Ovary (tissue), 9 donors: Measurements from ENCODE around the gene PHACTR3. TPM values are rescaled to one million over a fixed set of nuclear protein-coding genes. Genes with fewer than 3 reads are reported as not detected.

Experiments used
- DNase-seq, 5 donors: peaks; one replicate each; pipeline ENCODE4 v3.0.0-alpha.2; 2019 to 2020
- H3K27ac ChIP-seq, 2 donors: fragments of 200-600 bp; one replicate each; pipeline versions ENCODE4 v1.5.1 to v1.8.0; 2019 to 2022
- H3K27me3 ChIP-seq: fragments of 200-600 bp; one replicate; pipeline ENCODE4 v1.8.0; 2022
- H3K36me3 ChIP-seq: fragments of 200-600 bp; sonication (generic); one replicate; pipeline ENCODE4 v1.5.1; 2019
- H3K4me1 ChIP-seq: one replicate; pipeline ENCODE4 v1.8.1; 2013; ENCODE audit warnings: mild to moderate bottlenecking, moderate library complexity; ENCODE audit not compliant: insufficient read depth
- H3K4me3 ChIP-seq: fragments of 200-600 bp; sonication (generic); one replicate; pipeline ENCODE4 v1.5.1; 2017
- H3K9me3 ChIP-seq, 2 donors: fragments of 200-600 bp in 1 of 2; sonication (generic) in 1 of 2; one replicate each; pipeline versions ENCODE4 v1.5.1 to v1.8.1; 2013 to 2019; ENCODE audit warnings: mild to moderate bottlenecking in 1 of 2, moderate library complexity in 1 of 2
- CTCF ChIP-seq, 3 donors: fragments of 450-650 bp in 2 of 3; fragments of 200-600 bp in 1 of 3; IDR thresholded peaks; one replicate each; pipeline versions ENCODE4 v1.5.1 to v1.8.0; 2016 to 2022; ENCODE audit warnings: antibody characterized with exemption in 3 of 3, mild to moderate bottlenecking in 1 of 3
- EP300 ChIP-seq: sonication (generic); formaldehyde crosslinking; IDR thresholded peaks from one replicate; pipeline ENCODE4 v1.6.1; 2017; ENCODE audit warnings: antibody characterized with exemption
- POLR2A ChIP-seq: fragments of 450-650 bp; IDR thresholded peaks from one replicate; pipeline ENCODE4 v1.6.1; 2017; ENCODE audit warnings: antibody characterized with exemption, mild to moderate bottlenecking, moderate library complexity
- WGBS, 3 donors: extraction: QIAGEN DNeasy Blood & Tissue Kit in 1 of 3; methylation state at CpG; one replicate each; pipeline versions ENCODE4 v1.1.5 to v1.1.7; 2013 to 2017; 5-methylcytosine and 5-hydroxymethylcytosine counted together
- intact Hi-C, 4 donors: fragments of 100-400 bp; cut with DNase I; formaldehyde crosslinking; loops; one replicate each; pipeline versions ENCODE4 v1.11.0 to v1.15.1; 2022 to 2023
- polyA plus RNA-seq, 2 donors: library from polyadenylated mRNA; stranded (reverse); fragments of 200-250 nt in 1 of 2; fragments of 350-450 nt in 1 of 2; fragmentation: Illumina TruSeq in 1 of 2; extraction: RNeasy Lipid Tissue Mini Kit (QIAGEN cat#74804) in 1 of 2; gene quantifications; one replicate each; pipeline ENCODE4 v1.2.3, GENCODE V29; 2013 to 2014
- total RNA-seq, 7 donors: library from RNA; depleted of rRNA in 2 of 7; stranded (reverse); fragments of >200 nt in 2 of 7; fragmentation: NEBNext Ultra II Directional in 3 of 7; extraction: Animal tissue kit (Norgen Biotek cat#: 25700) in 3 of 7; gene quantifications; one replicate each; pipeline versions ENCODE4 v1.1.0 to v1.2.4, GENCODE V29; 2016 to 2023
- donor health status: DM: no; HTN: no; CAD: no; lungs with moderate emphysema.
- donor health status: DM: no; HTN: no; CAD: no.
- donor health status: Bipolar disorder and iron deficiency.
- donor health status: DM: yes; HTN: yes; CAD: no.
- donor health status: DM: no; HTN: no; CAD: no.
- donor health status: DM: yes; HTN: yes; CAD: no.

PHACTR3 gene
- total and polyA plus RNA-seq, 9 donors: 5.7 to 19.0 (median 9.1) TPM

GRCh38 chr20:59671661-59672471, 67.5 kb downstream of the PHACTR3 start:
- Histone ChIP-seq H3K27ac (no peak overlapping the region), H3K27me3 (no peaks in the 10 kb centered on the region), H3K36me3 (no peaks in the 10 kb centered on the region), H3K9me3 (no peaks in the 10 kb centered on the region), H3K4me1 (no peaks in the 10 kb centered on the region), H3K4me3 (no peak overlapping the region)
- intact Hi-C loops: no loop called here
- no peak for DNase-seq
- TF ChIP-seq CTCF (IDR thresholded peaks at IDR 0.05): no peak
- 90 to 93% (median 90%) methylated on average over 16 of the region's 16 CpGs for WGBS, 3 donors

GRCh38 chr20:59672576-59672975, 68.2 kb downstream of the PHACTR3 start:
- no peak for DNase-seq
- TF ChIP-seq POLR2A: no peak
- TF ChIP-seq CTCF (IDR thresholded peaks at IDR 0.05): no peak
- TF ChIP-seq EP300: no peak
- H3K27ac ChIP-seq: no peak overlapping the region
- intact Hi-C loops: no loop called here
- H3K36me3 ChIP-seq: no peaks in the 10 kb centered on the region
- H3K4me3 ChIP-seq: no peak overlapping the region
- no peaks in the 10 kb centered on the region for H3K4me1 ChIP-seq
- no peaks in the 10 kb centered on the region for H3K9me3 ChIP-seq
- H3K27me3 ChIP-seq: no peaks in the 10 kb centered on the region
- 85 to 92% (median 92%) methylated on average over 9 of the region's 9 CpGs for WGBS, 3 donors

GRCh38 chr20:59673288-59673997, 69.1 kb downstream of the PHACTR3 start:
- Histone ChIP-seq H3K4me1 (peaks cover 3% of the 10 kb centered on the region), H3K36me3 (no peaks in the 10 kb centered on the region), H3K4me3 (no peak overlapping the region), H3K27ac (no peak overlapping the region), H3K27me3 (no peaks in the 10 kb centered on the region), H3K9me3 (no peaks in the 10 kb centered on the region)
- TF ChIP-seq EP300 (no peak), CTCF (IDR thresholded peaks at IDR 0.05) (no peak), POLR2A (no peak)
- intact Hi-C loops: no loop called here
- DNase-seq: no peak
- whole genome bisulfite sequencing, 3 donors: 89 to 97% (median 89%) methylated on average over 16 of the region's 16 CpGs

GRCh38 chr20:59673998-59674445, 69.7 kb downstream of the PHACTR3 start:
- H3K27me3 ChIP-seq: no peaks in the 10 kb centered on the region
- peaks cover 3% of the 10 kb centered on the region for H3K4me1 ChIP-seq
- 86 to 89% (median 88%) methylated on average over 10 of the region's 10 CpGs for WGBS, 3 donors
- H3K27ac ChIP-seq: no peak overlapping the region
- no peaks in the 10 kb centered on the region for H3K9me3 ChIP-seq
- intact Hi-C loops: no loop called here
- H3K4me3 ChIP-seq: no peak overlapping the region
- no peaks in the 10 kb centered on the region for H3K36me3 ChIP-seq
- DNase-seq: no peak
- TF ChIP-seq EP300: no peak
- no peak for TF ChIP-seq POLR2A
- TF ChIP-seq CTCF (IDR thresholded peaks at IDR 0.05): no peak
